GF-D8 (cell line): ENCODE measurements around the gene KRTAP10-5.
"Not testable (repeated sequence)": the region's sequence is repeated elsewhere in the genome, so short reads cannot be mapped to it uniquely, and the experiment has no call there.

ENCODE experiments used
- DNase-seq: peaks from one replicate; lab custom pipeline; 2025; lab: John Stamatoyannopoulos, UW

The KRTAP10-5 gene

GRCh38 chr21:44590897-44591800 is 10.7 kb upstream of the KRTAP10-5 start:
- not testable (repeated sequence) for DNase-seq

- DNase-seq: no peak
Measured at GRCh38 chr21:44590311-44590721, 9.9 kb upstream of the KRTAP10-5 start.

- DNase-seq: no peak
Measured at GRCh38 chr21:44589586-44590305, 9.3 kb upstream of the KRTAP10-5 start.

- DNase-seq: no peak
Measured at GRCh38 chr21:44589094-44589493, 8.7 kb upstream of the KRTAP10-5 start.

GRCh38 chr21:44585892-44586291 is 5.5 kb upstream of the KRTAP10-5 start:
- DNase-seq: no peak

GRCh38 chr21:44583800-44584147 is 3.4 kb upstream of the KRTAP10-5 start:
- no peak for DNase-seq

- no peak for DNase-seq
Measured at GRCh38 chr21:44583089-44583799, 2.8 kb upstream of the KRTAP10-5 start.

- DNase-seq: no peak
Measured at GRCh38 chr21:44582055-44582454, 1.7 kb upstream of the KRTAP10-5 start.

GRCh38 chr21:44581158-44581557 is 754 bp upstream of the KRTAP10-5 start:
- DNase-seq: no peak

GRCh38 chr21:44579833-44580144 is 615 bp downstream of the KRTAP10-5 start:
- no peak for DNase-seq

- DNase-seq: no peak
Measured at GRCh38 chr21:44579056-44579832, 1.2 kb downstream of the KRTAP10-5 start.

GRCh38 chr21:44578371-44579055 is 1.9 kb downstream of the KRTAP10-5 start:
- no peak for DNase-seq

- no peak for DNase-seq
Measured at GRCh38 chr21:44576025-44576420, 4.4 kb downstream of the KRTAP10-5 start.

GRCh38 chr21:44575307-44576024 is 4.9 kb downstream of the KRTAP10-5 start:
- DNase-seq: no peak

- DNase-seq: no peak
Measured at GRCh38 chr21:44574457-44575306, 5.7 kb downstream of the KRTAP10-5 start.

- DNase-seq: not testable (repeated sequence)
Measured at GRCh38 chr21:44573630-44574456, 6.6 kb downstream of the KRTAP10-5 start, which contains the start of gene KRTAP10-4. KRTAP10-4 (plus strand) TSS chr21:44573729; CDS start chr21:44573759, 30 bp downstream.

- no peak for DNase-seq
Measured at GRCh38 chr21:44572959-44573583, 7.3 kb downstream of the KRTAP10-5 start.
